ENCODE results near the gene UBC.

- peak; percentile 48 for TF ChIP-seq POLR2A (IDR thresholded peaks at IDR 0.05; ENCODE audit: low read depth, low read length)
- no peak for TF ChIP-seq TAF1 (IDR thresholded peaks at IDR 0.05; ENCODE audit: borderline replicate concordance, low read depth, low read length)
Observed at GRCh38 chr12:124909831-124910560, 4.5 kb downstream of the UBC start.
